Measurements from ENCODE around the gene GLDC.

The GLDC gene

GRCh38 chr9:6600426-6600825, 45.1 kb downstream of the GLDC start:
- no peak for DNase-seq (ENCODE audit: low read depth, low spot score)
- Histone ChIP-seq H3K9me3 (ENCODE audit: control insufficient read depth, insufficient read depth, low read length) (no peaks in the 10 kb centered on the region), H3K4me3 (ENCODE audit: low read length) (no peak overlapping the region), H3K27me3 (ENCODE audit: control insufficient read depth, insufficient read depth, low read length) (no peaks in the 10 kb centered on the region), H3K36me3 (ENCODE audit: control insufficient read depth, insufficient read depth, low read length) (peaks cover 9% of the 10 kb centered on the region), H3K27ac (ENCODE audit: low read length) (no peak overlapping the region), H3K4me1 (ENCODE audit: control insufficient read depth, insufficient read depth, low read length) (no peaks in the 10 kb centered on the region)
- WGBS (ENCODE audit: insufficient coverage, insufficient read length): no CpG with 5 or more reads among the region's 4 CpGs

- Histone ChIP-seq H3K36me3 (ENCODE audit: control insufficient read depth, insufficient read depth, low read length) (peaks cover 9% of the 10 kb centered on the region), H3K9me3 (ENCODE audit: control insufficient read depth, insufficient read depth, low read length) (no peaks in the 10 kb centered on the region), H3K27ac (ENCODE audit: low read length) (no peak overlapping the region), H3K27me3 (ENCODE audit: control insufficient read depth, insufficient read depth, low read length) (no peaks in the 10 kb centered on the region), H3K4me1 (ENCODE audit: control insufficient read depth, insufficient read depth, low read length) (no peaks in the 10 kb centered on the region), H3K4me3 (ENCODE audit: low read length) (no peak overlapping the region)
- WGBS (ENCODE audit: insufficient coverage, insufficient read length): no CpG with 5 or more reads among the region's 5 CpGs
- no peak for DNase-seq (ENCODE audit: low read depth, low spot score)
Observed at GRCh38 chr9:6600006-6600405, 45.5 kb downstream of the GLDC start.

DNA sequence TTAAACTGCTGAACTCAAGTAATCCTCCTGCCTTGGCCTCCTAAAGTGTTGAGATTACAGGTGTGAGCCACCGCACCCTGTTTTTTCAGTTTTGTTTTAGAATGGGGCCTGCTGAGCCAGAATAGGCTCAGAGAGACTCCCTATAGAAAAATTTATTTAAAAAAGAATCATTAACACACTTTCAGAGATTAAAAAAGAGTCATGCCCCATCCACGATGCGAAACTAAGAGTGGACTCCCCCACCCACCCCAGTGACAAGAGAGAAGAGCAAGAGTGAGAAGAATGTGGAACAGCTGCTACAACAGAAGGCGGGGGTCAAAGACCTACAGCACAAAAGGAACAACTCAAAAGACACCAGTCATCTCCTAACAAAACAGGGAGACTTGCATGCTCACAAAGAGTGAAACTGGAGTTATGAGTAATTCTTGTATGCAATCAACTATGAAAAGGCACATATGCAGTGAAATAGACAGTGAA, 47.2 kb downstream of the GLDC start:
- no peak overlapping the region for H3K4me3 ChIP-seq (ENCODE audit: low read length)
- no peak overlapping the region for H3K27ac ChIP-seq (ENCODE audit: low read length)
- peaks cover 9% of the 10 kb centered on the region for H3K36me3 ChIP-seq (ENCODE audit: control insufficient read depth, insufficient read depth, low read length)
- no peaks in the 10 kb centered on the region for H3K27me3 ChIP-seq (ENCODE audit: control insufficient read depth, insufficient read depth, low read length)
- H3K4me1 ChIP-seq (ENCODE audit: control insufficient read depth, insufficient read depth, low read length): no peaks in the 10 kb centered on the region
- no peak for DNase-seq (ENCODE audit: low read depth, low spot score)
- no peaks in the 10 kb centered on the region for H3K9me3 ChIP-seq (ENCODE audit: control insufficient read depth, insufficient read depth, low read length)
- WGBS (ENCODE audit: insufficient coverage, insufficient read length): no CpG with 5 or more reads among the region's 4 CpGs

- DNase-seq (ENCODE audit: low read depth, low spot score): no peak
- no CpG with 5 or more reads among the region's 4 CpGs for WGBS (ENCODE audit: insufficient coverage, insufficient read length)
- Histone ChIP-seq H3K27me3 (ENCODE audit: control insufficient read depth, insufficient read depth, low read length) (no peaks in the 10 kb centered on the region), H3K36me3 (ENCODE audit: control insufficient read depth, insufficient read depth, low read length) (peaks cover 19% of the 10 kb centered on the region), H3K9me3 (ENCODE audit: control insufficient read depth, insufficient read depth, low read length) (no peaks in the 10 kb centered on the region), H3K4me1 (ENCODE audit: control insufficient read depth, insufficient read depth, low read length) (no peaks in the 10 kb centered on the region), H3K4me3 (ENCODE audit: low read length) (no peak overlapping the region), H3K27ac (ENCODE audit: low read length) (no peak overlapping the region)
Observed at GRCh38 chr9:6592791-6593190, 52.7 kb downstream of the GLDC start.

DNA sequence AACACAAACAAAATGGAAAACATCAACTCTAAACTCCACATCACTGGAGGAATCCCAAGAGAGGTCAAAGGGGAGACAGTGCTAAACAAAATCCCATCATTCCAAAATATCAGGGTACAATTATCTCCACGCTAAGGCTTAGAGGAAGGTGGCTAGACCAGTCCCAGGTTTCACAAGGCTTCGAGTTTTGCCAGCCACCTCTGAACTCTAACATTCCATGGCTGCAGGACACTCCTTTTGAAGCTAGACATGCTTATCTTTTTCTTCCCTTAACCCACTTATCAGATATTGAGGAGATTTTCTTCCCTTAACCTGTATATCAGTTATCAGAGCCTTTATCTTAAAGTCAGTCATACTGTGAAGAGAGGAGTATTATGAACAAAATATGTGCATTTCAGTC, 53.3 kb downstream of the GLDC start:
- WGBS (ENCODE audit: insufficient coverage, insufficient read length): no CpG with 5 or more reads among the region's 2 CpGs
- no peaks in the 10 kb centered on the region for H3K27me3 ChIP-seq (ENCODE audit: control insufficient read depth, insufficient read depth, low read length)
- no peaks in the 10 kb centered on the region for H3K4me1 ChIP-seq (ENCODE audit: control insufficient read depth, insufficient read depth, low read length)
- no peak for DNase-seq (ENCODE audit: low read depth, low spot score)
- no peaks in the 10 kb centered on the region for H3K9me3 ChIP-seq (ENCODE audit: control insufficient read depth, insufficient read depth, low read length)
- H3K36me3 ChIP-seq (ENCODE audit: control insufficient read depth, insufficient read depth, low read length): peaks cover 19% of the 10 kb centered on the region; the same call in 1 of the 2 replicates
- H3K4me3 ChIP-seq (ENCODE audit: low read length): no peak overlapping the region
- no peak overlapping the region for H3K27ac ChIP-seq (ENCODE audit: low read length)

GRCh38 chr9:6590772-6591384, 54.7 kb downstream of the GLDC start:
- Histone ChIP-seq H3K36me3 (ENCODE audit: control insufficient read depth, insufficient read depth, low read length) (peaks cover 21% of the 10 kb centered on the region; the same call in 1 of the 2 replicates), H3K27ac (ENCODE audit: low read length) (no peak overlapping the region), H3K9me3 (ENCODE audit: control insufficient read depth, insufficient read depth, low read length) (no peaks in the 10 kb centered on the region), H3K27me3 (ENCODE audit: control insufficient read depth, insufficient read depth, low read length) (no peaks in the 10 kb centered on the region), H3K4me3 (ENCODE audit: low read length) (no peak overlapping the region), H3K4me1 (ENCODE audit: control insufficient read depth, insufficient read depth, low read length) (no peaks in the 10 kb centered on the region)
- WGBS (ENCODE audit: insufficient coverage, insufficient read length): no CpG with 5 or more reads among the region's 2 CpGs
- no peak for DNase-seq (ENCODE audit: low read depth, low spot score)

- H3K4me3 ChIP-seq (ENCODE audit: low read length): no peak overlapping the region
- H3K27me3 ChIP-seq (ENCODE audit: control insufficient read depth, insufficient read depth, low read length): no peaks in the 10 kb centered on the region
- WGBS (ENCODE audit: insufficient coverage, insufficient read length): no CpG with 5 or more reads among the region's 2 CpGs
- H3K4me1 ChIP-seq (ENCODE audit: control insufficient read depth, insufficient read depth, low read length): no peaks in the 10 kb centered on the region
- no peak for DNase-seq (ENCODE audit: low read depth, low spot score)
- H3K27ac ChIP-seq (ENCODE audit: low read length): no peak overlapping the region
- H3K36me3 ChIP-seq (ENCODE audit: control insufficient read depth, insufficient read depth, low read length): peaks cover 21% of the 10 kb centered on the region; the same call in 1 of the 2 replicates
- no peaks in the 10 kb centered on the region for H3K9me3 ChIP-seq (ENCODE audit: control insufficient read depth, insufficient read depth, low read length)
Observed at GRCh38 chr9:6590334-6590733, 55.2 kb downstream of the GLDC start.

- no CpG with 5 or more reads among the region's 5 CpGs for WGBS (ENCODE audit: insufficient coverage, insufficient read length)
- Histone ChIP-seq H3K4me3 (ENCODE audit: low read length) (no peak overlapping the region), H3K9me3 (ENCODE audit: control insufficient read depth, insufficient read depth, low read length) (no peaks in the 10 kb centered on the region), H3K36me3 (ENCODE audit: control insufficient read depth, insufficient read depth, low read length) (peaks cover 17% of the 10 kb centered on the region; the same call in 1 of the 2 replicates), H3K27me3 (ENCODE audit: control insufficient read depth, insufficient read depth, low read length) (no peaks in the 10 kb centered on the region), H3K27ac (ENCODE audit: low read length) (no peak overlapping the region), H3K4me1 (ENCODE audit: control insufficient read depth, insufficient read depth, low read length) (no peaks in the 10 kb centered on the region)
- no peak for DNase-seq (ENCODE audit: low read depth, low spot score)
Observed at GRCh38 chr9:6584881-6585597, 60.5 kb downstream of the GLDC start.

DNA sequence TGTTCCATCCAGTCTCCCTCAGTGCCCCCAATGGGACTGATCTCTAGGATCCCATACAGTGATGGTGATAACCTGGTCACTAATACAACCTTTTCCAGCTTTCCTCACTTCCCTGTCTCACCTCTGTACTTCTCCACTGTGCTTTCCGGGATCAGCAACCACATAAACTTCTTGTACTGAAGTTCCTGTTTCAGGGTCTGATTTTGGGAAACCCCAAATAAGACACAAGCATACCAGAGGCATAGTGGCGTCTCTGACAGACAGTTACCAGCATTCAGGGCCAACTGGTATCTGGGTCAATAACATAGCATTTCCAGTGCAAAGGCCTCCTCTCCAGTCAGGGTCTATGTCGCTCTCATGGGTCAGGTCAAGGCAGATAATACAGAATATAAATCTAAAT, 64.3 kb downstream of the GLDC start:
- DNase-seq (ENCODE audit: low read depth, low spot score): no peak
- no CpG with 5 or more reads among the region's 3 CpGs for WGBS (ENCODE audit: insufficient coverage, insufficient read length)

GRCh38 chr9:6579613-6580012, 65.9 kb downstream of the GLDC start:
- Histone ChIP-seq H3K9me3 (ENCODE audit: control insufficient read depth, insufficient read depth, low read length) (no peaks in the 10 kb centered on the region), H3K27me3 (ENCODE audit: control insufficient read depth, insufficient read depth, low read length) (no peaks in the 10 kb centered on the region), H3K27ac (ENCODE audit: low read length) (no peak overlapping the region), H3K4me3 (ENCODE audit: low read length) (no peak overlapping the region), H3K36me3 (ENCODE audit: control insufficient read depth, insufficient read depth, low read length) (peaks cover 2% of the 10 kb centered on the region; the same call in 1 of the 2 replicates), H3K4me1 (ENCODE audit: control insufficient read depth, insufficient read depth, low read length) (no peaks in the 10 kb centered on the region)
- no peak for DNase-seq (ENCODE audit: low read depth, low spot score)
- no CpG with 5 or more reads among the region's 6 CpGs for WGBS (ENCODE audit: insufficient coverage, insufficient read length)

More for the DNA sequence above, 64.3 kb downstream of the GLDC start:
- Histone ChIP-seq H3K4me3 (ENCODE audit: low read length) (no peak overlapping the region), H3K27ac (ENCODE audit: low read length) (no peak overlapping the region), H3K36me3 (ENCODE audit: control insufficient read depth, insufficient read depth, low read length) (peaks cover 2% of the 10 kb centered on the region; the same call in 1 of the 2 replicates), H3K27me3 (ENCODE audit: control insufficient read depth, insufficient read depth, low read length) (no peaks in the 10 kb centered on the region), H3K4me1 (ENCODE audit: control insufficient read depth, insufficient read depth, low read length) (no peaks in the 10 kb centered on the region), H3K9me3 (ENCODE audit: control insufficient read depth, insufficient read depth, low read length) (no peaks in the 10 kb centered on the region)

All from iPS DF 6.9 (cell line).